H9 (cell line): ENCODE data around the gene RNF214. TPM values are rescaled to one million over a fixed set of nuclear protein-coding genes. Genes with fewer than 3 reads are reported as not detected.

Source experiments
- DNase-seq: peaks from one replicate; pipeline ENCODE4 v3.0.0-alpha.2; 2017
- H2AFZ ChIP-seq: one replicate; pipeline ENCODE4 v1.6.1; 2013; ENCODE audit warnings: mild to moderate bottlenecking, low read length, control low read depth, moderate library complexity
- H2AK5ac ChIP-seq: 2 replicates; pipeline ENCODE4 v1.6.1; 2013; ENCODE audit warnings: low read length, control low read depth, mixed read lengths; ENCODE audit not compliant: insufficient read length
- H2BK120ac ChIP-seq: one replicate; pipeline ENCODE4 v1.6.1; 2013; ENCODE audit warnings: low read depth, mild to moderate bottlenecking, low read length, control low read depth, inconsistent platforms; ENCODE audit not compliant: poor library complexity, severe bottlenecking
- H2BK12ac ChIP-seq: 2 replicates; pipeline ENCODE4 v1.6.1; 2013; ENCODE audit warnings: low read length, control low read depth, mixed read lengths, low read depth; ENCODE audit not compliant: insufficient read length
- H2BK15ac ChIP-seq: 2 replicates; pipeline ENCODE4 v1.6.1; 2013; ENCODE audit warnings: low read depth, low read length, control low read depth
- H2BK20ac ChIP-seq: one replicate; pipeline ENCODE4 v1.6.1; 2013; ENCODE audit warnings: low read depth, mild to moderate bottlenecking, low read length, control low read depth, inconsistent platforms; ENCODE audit not compliant: poor library complexity, severe bottlenecking
- H2BK5ac ChIP-seq: 2 replicates; pipeline ENCODE4 v1.6.1; 2013; ENCODE audit warnings: low read length, control low read depth, mixed read lengths; ENCODE audit not compliant: insufficient read length
- H3K14ac ChIP-seq: 2 replicates; pipeline ENCODE4 v1.6.1; 2013; ENCODE audit warnings: low read length, control low read depth; ENCODE audit not compliant: insufficient read depth
- H3K18ac ChIP-seq: 2 replicates; pipeline ENCODE4 v1.6.1; 2013; ENCODE audit warnings: low read depth, mild to moderate bottlenecking, mixed read lengths, low read length, control low read depth; ENCODE audit not compliant: insufficient read length
- H3K23ac ChIP-seq: 2 replicates; pipeline ENCODE4 v1.6.1; 2013; ENCODE audit warnings: low read length, control low read depth, mixed read lengths, low read depth; ENCODE audit not compliant: insufficient read length
- H3K23me2 ChIP-seq: 2 replicates; pipeline ENCODE4 v1.6.1; 2013; ENCODE audit warnings: low read depth, mild to moderate bottlenecking, mixed read lengths, low read length, control low read depth; ENCODE audit not compliant: insufficient read length, poor library complexity, severe bottlenecking
- H3K27ac ChIP-seq: 2 replicates; pipeline ENCODE4 v1.5.1; 2013; ENCODE audit warnings: low read length, control low read depth, mixed read lengths, low read depth; ENCODE audit not compliant: insufficient read length
- H3K27me3 ChIP-seq: 2 replicates; pipeline ENCODE4 v1.6.1; 2013; ENCODE audit warnings: low read length, control low read depth, inconsistent platforms; ENCODE audit not compliant: insufficient read depth
- H3K4ac ChIP-seq: 2 replicates; pipeline ENCODE4 v1.6.1; 2013; ENCODE audit warnings: low read depth, mild to moderate bottlenecking, control low read depth, inconsistent platforms, low read length, moderate library complexity
- H3K4me1 ChIP-seq: 2 replicates; pipeline ENCODE4 v1.6.1; 2013; ENCODE audit warnings: low read length, control low read depth, inconsistent platforms; ENCODE audit not compliant: insufficient read depth
- H3K4me2 ChIP-seq: 2 replicates; pipeline ENCODE4 v1.6.1; 2013; ENCODE audit warnings: low read length, control low read depth, mixed read lengths; ENCODE audit not compliant: insufficient read length, insufficient read depth
- H3K56ac ChIP-seq: 2 replicates; pipeline ENCODE4 v1.6.1; 2013; ENCODE audit warnings: low read depth, mild to moderate bottlenecking, mixed read lengths, low read length, control low read depth; ENCODE audit not compliant: insufficient read length
- H3K79me1 ChIP-seq: 2 replicates; pipeline ENCODE4 v1.6.1; 2013; ENCODE audit warnings: low read depth, mild to moderate bottlenecking, moderate library complexity, low read length, control low read depth, inconsistent platforms; ENCODE audit not compliant: insufficient read depth, poor library complexity, severe bottlenecking
- H3K79me2 ChIP-seq: 2 replicates; pipeline ENCODE4 v1.6.1; 2013; ENCODE audit warnings: low read length, control low read depth, inconsistent platforms; ENCODE audit not compliant: insufficient read depth
- H3K9ac ChIP-seq: 2 replicates; pipeline ENCODE4 v1.6.1; 2013; ENCODE audit warnings: low read length, control low read depth, mixed read lengths; ENCODE audit not compliant: insufficient read length; ENCODE audit errors: extremely low read depth
- H3K9me3 ChIP-seq: one replicate; pipeline ENCODE4 v1.6.1; 2013; ENCODE audit warnings: low read depth, low read length, inconsistent platforms; ENCODE audit not compliant: control insufficient read depth
- H3T11ph ChIP-seq: one replicate; pipeline ENCODE4 v1.6.1; 2013; ENCODE audit warnings: mild to moderate bottlenecking, low read length, control low read depth, inconsistent platforms
- H4K20me1 ChIP-seq: one replicate; pipeline ENCODE4 v1.6.1; 2013; ENCODE audit not compliant: control insufficient read depth, insufficient read length, insufficient read depth
- H4K5ac ChIP-seq: 2 replicates; pipeline ENCODE4 v1.6.1; 2013; ENCODE audit warnings: low read depth, mild to moderate bottlenecking, mixed read lengths, low read length, control low read depth; ENCODE audit not compliant: insufficient read length
- H4K8ac ChIP-seq: replicated peaks from 2 replicates; pipeline ENCODE4 v1.6.1; 2013; ENCODE audit warnings: low read length, control low read depth, mixed read lengths, low read depth; ENCODE audit not compliant: insufficient read length
- H4K91ac ChIP-seq: 2 replicates; pipeline ENCODE4 v1.6.1; 2013; ENCODE audit warnings: low read depth, mild to moderate bottlenecking, moderate library complexity, mixed read lengths, low read length, control low read depth; ENCODE audit not compliant: insufficient read length
- H3K27ac Mint-ChIP-seq, 3 experiments: 2 replicates in 2 of 3; 3 replicates in 1 of 3; pipeline ENCODE4 v1.8.0; 2020 to 2021; ENCODE audit warnings: mixed read lengths in 3 of 3, mild to moderate bottlenecking in 1 of 3, moderate library complexity in 1 of 3
- H3K27me3 Mint-ChIP-seq: 2 replicates; pipeline ENCODE4 v1.8.0; 2021; ENCODE audit warnings: low read depth, mild to moderate bottlenecking, moderate library complexity, mixed read lengths
- H3K36me3 Mint-ChIP-seq, 3 experiments: 2 replicates in 2 of 3; 3 replicates in 1 of 3; pipeline ENCODE4 v1.8.0; 2020 to 2021; ENCODE audit warnings: low read depth in 3 of 3, mixed read lengths in 3 of 3; ENCODE audit not compliant: insufficient read depth in 1 of 3
- H3K4me1 Mint-ChIP-seq, 2 experiments: 2 replicates each; pipeline ENCODE4 v1.8.0; 2020; ENCODE audit warnings: mixed read lengths in 2 of 2
- H3K4me3 Mint-ChIP-seq, 2 experiments: 2 replicates in 1 of 2; 3 replicates in 1 of 2; pipeline ENCODE4 v1.8.0; 2020 to 2021; ENCODE audit warnings: mild to moderate bottlenecking in 2 of 2, mixed read lengths in 2 of 2, moderate library complexity in 1 of 2
- H3K9me3 Mint-ChIP-seq, 2 experiments: 2 replicates in 1 of 2; 3 replicates in 1 of 2; pipeline ENCODE4 v1.8.0; 2020; ENCODE audit warnings: mild to moderate bottlenecking in 2 of 2, mixed read lengths in 2 of 2, moderate library complexity in 1 of 2
- CTCF ChIP-seq: fragments of 200-600 bp; sonication (generic); conservative IDR thresholded peaks from 3 replicates; pipeline ENCODE4 v1.8.0; 2021; ENCODE audit warnings: antibody characterized with exemption, mild to moderate bottlenecking
- WGBS: extraction: QIAGEN DNeasy Blood & Tissue Kit; methylation state at CpG from one replicate; pipeline ENCODE4 v1.1.7; 2013; ENCODE audit warnings: missing lambda C conversion rate, low lambda C conversion rate, mixed read lengths; ENCODE audit not compliant: insufficient read length; ENCODE audit errors: extremely low coverage; 5-methylcytosine and 5-hydroxymethylcytosine counted together
- total RNA-seq: library from RNA; stranded (reverse); gene quantifications from 2 replicates; pipeline ENCODE4 v1.2.1, GENCODE V29; 2021

Gene RNF214
- total RNA-seq, 1 experiment from 2014 or later, result 26.0 TPM

GRCh38 chr11:117292616-117293015 is 60.1 kb downstream of the RNF214 start:
- no peak overlapping the region for H3K23ac ChIP-seq
- no peak overlapping the region for H2BK20ac ChIP-seq
- H3K4me1 ChIP-seq, result no peaks in the 10 kb centered on the region
- no peak overlapping the region for H3K56ac ChIP-seq
- no peak overlapping the region for H3K27ac ChIP-seq
- no peak overlapping the region for H4K5ac ChIP-seq
- H2BK120ac ChIP-seq, result no peak overlapping the region
- Mint-ChIP-seq H3K36me3 (peaks cover 11 to 50% (median 46%) of the 10 kb centered on the region in 3 experiments; a peak in 6 of 7 replicates), H3K27ac (peak overlapping the region in 1 of 3 experiments; percentile 6; a peak in 2 of 7 replicates), H3K9me3 (no peaks in the 10 kb centered on the region), H3K27me3 (no peaks in the 10 kb centered on the region; the same call in 1 of the 2 replicates), H3K4me3 (no peak overlapping the region), H3K4me1 (peaks cover 0 to 3% of the 10 kb centered on the region in 2 experiments; a peak in 1 of 4 replicates)
- H3K14ac ChIP-seq, result no peak overlapping the region
- H3K9ac ChIP-seq, result no peak overlapping the region
- no peak overlapping the region for H4K91ac ChIP-seq
- H2AFZ ChIP-seq, result no peak overlapping the region
- no peak overlapping the region for H2BK5ac ChIP-seq
- H2BK12ac ChIP-seq, result no peak overlapping the region
- no peaks in the 10 kb centered on the region for H3K23me2 ChIP-seq
- no peaks in the 10 kb centered on the region for H4K20me1 ChIP-seq
- H3K4ac ChIP-seq, result no peak overlapping the region
- no CpG with 5 or more reads among the region's 2 CpGs for WGBS
- no peak for DNase-seq
- no peak overlapping the region for H2AK5ac ChIP-seq
- H3T11ph ChIP-seq, result no peak overlapping the region
- H3K4me2 ChIP-seq, result no peak overlapping the region
- H4K8ac ChIP-seq, result no peak overlapping the region
- H3K27me3 ChIP-seq, result no peaks in the 10 kb centered on the region
- no peaks in the 10 kb centered on the region for H3K79me1 ChIP-seq
- H3K18ac ChIP-seq, result no peak overlapping the region
- H2BK15ac ChIP-seq, result no peak overlapping the region
- H3K9me3 ChIP-seq, result no peaks in the 10 kb centered on the region
- H3K79me2 ChIP-seq, result no peaks in the 10 kb centered on the region
- TF ChIP-seq CTCF, result no peak
